Breast epithelium (tissue), 3 donors: ENCODE results near the gene PRKN.

Experiments
- POLR2A ChIP-seq: fragments of 450-650 bp; IDR thresholded peaks from one replicate; pipeline ENCODE4 v1.6.1; 2016; ENCODE audit warnings: antibody characterized with exemption, mild to moderate bottlenecking, moderate library complexity
- POLR2AphosphoS5 ChIP-seq, 3 donors: sonication (generic); formaldehyde crosslinking; IDR thresholded peaks; one replicate each; pipeline ENCODE4 v1.6.1; 2017; ENCODE audit warnings: antibody characterized with exemption in 3 of 3
- TF ChIP-seq, protein P1 (sequence below), 3 donors: fragments of 450-650 bp; IDR thresholded peaks; one replicate each; pipeline ENCODE4 v1.5.1; 2016 to 2017; ENCODE audit warnings: antibody characterized with exemption in 3 of 3, mild to moderate bottlenecking in 3 of 3, moderate library complexity in 3 of 3

DNA sequence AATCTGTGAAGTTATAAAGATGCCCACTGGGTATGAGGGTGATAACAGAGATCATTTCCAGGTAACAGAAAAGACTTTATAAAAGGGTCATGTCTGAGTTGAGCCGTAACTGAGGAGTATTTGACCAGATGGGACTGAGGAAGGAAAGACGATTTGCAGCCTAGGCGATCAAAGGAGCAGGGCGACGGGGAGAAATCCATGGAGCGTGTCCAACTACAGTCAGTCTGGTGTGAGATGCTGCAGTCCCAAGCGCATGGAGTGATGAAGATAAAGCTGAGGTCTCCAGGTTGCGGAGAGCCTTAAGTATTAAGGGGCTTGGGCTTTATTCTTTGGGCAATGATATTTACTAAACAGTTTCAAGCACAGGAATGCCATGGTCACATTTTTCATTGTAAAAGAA is 166.7 kb downstream of the PRKN start:
- TF ChIP-seq POLR2A, result no peak
- TF ChIP-seq, protein P1, sequence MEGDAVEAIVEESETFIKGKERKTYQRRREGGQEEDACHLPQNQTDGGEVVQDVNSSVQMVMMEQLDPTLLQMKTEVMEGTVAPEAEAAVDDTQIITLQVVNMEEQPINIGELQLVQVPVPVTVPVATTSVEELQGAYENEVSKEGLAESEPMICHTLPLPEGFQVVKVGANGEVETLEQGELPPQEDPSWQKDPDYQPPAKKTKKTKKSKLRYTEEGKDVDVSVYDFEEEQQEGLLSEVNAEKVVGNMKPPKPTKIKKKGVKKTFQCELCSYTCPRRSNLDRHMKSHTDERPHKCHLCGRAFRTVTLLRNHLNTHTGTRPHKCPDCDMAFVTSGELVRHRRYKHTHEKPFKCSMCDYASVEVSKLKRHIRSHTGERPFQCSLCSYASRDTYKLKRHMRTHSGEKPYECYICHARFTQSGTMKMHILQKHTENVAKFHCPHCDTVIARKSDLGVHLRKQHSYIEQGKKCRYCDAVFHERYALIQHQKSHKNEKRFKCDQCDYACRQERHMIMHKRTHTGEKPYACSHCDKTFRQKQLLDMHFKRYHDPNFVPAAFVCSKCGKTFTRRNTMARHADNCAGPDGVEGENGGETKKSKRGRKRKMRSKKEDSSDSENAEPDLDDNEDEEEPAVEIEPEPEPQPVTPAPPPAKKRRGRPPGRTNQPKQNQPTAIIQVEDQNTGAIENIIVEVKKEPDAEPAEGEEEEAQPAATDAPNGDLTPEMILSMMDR (IDR thresholded peaks at IDR 0.05), result no peak
- no peak for TF ChIP-seq POLR2AphosphoS5 (IDR thresholded peaks at IDR 0.05)
